Measurements from ENCODE around the gene KLHL17. TPM values are rescaled to one million over a fixed set of nuclear protein-coding genes. Genes with fewer than 3 reads are reported as not detected.

The KLHL17 gene
- polyA plus RNA-seq, 1 experiment = 14.7 TPM

DNA sequence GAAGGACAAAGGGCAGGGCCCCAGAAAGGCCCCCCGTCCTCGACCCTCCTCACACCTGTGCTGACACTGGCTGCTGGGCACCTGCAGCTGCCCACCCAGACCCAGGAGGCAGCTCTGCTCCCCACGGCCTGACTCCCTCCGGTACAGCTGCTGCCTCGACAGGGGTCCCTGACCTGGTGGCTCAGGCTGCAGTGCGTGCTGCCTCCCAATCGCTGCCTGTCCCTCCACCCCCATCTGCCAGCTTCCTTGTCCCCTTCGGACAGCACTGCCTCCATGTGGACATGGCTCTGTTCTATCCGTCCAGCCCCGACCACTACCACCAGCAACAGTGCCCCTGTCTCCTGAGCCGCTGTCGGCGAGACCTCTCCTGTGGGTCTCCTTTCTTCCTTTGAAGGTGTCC, 5.5 kb upstream of the KLHL17 start:
- POLR2A ChIA-PET = no interaction called here
- H3K27me3 ChIP-seq (ENCODE audit: control insufficient read depth, insufficient read depth, low read length) = no peaks in the 10 kb centered on the region; the same call in 1 of the 2 replicates
- no peak overlapping the region for H3K4me3 ChIP-seq (ENCODE audit: low read depth, low read length)
- CTCF ChIA-PET = no interaction called here
- peaks cover 52% of the 10 kb centered on the region for H3K36me3 ChIP-seq (ENCODE audit: control insufficient read depth, insufficient read depth, low read length)
- no peak for DNase-seq (ENCODE audit: low read depth)
- TF ChIP-seq, protein P1, sequence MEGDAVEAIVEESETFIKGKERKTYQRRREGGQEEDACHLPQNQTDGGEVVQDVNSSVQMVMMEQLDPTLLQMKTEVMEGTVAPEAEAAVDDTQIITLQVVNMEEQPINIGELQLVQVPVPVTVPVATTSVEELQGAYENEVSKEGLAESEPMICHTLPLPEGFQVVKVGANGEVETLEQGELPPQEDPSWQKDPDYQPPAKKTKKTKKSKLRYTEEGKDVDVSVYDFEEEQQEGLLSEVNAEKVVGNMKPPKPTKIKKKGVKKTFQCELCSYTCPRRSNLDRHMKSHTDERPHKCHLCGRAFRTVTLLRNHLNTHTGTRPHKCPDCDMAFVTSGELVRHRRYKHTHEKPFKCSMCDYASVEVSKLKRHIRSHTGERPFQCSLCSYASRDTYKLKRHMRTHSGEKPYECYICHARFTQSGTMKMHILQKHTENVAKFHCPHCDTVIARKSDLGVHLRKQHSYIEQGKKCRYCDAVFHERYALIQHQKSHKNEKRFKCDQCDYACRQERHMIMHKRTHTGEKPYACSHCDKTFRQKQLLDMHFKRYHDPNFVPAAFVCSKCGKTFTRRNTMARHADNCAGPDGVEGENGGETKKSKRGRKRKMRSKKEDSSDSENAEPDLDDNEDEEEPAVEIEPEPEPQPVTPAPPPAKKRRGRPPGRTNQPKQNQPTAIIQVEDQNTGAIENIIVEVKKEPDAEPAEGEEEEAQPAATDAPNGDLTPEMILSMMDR (IDR thresholded peaks at IDR 0.05; ENCODE audit: insufficient read depth, low read depth, low read length) = no peak

GRCh38 chr1:955474-955873, 4.9 kb upstream of the KLHL17 start:
- Histone ChIP-seq H3K36me3 (ENCODE audit: control insufficient read depth, insufficient read depth, low read length) (peaks cover 47% of the 10 kb centered on the region), H3K27me3 (ENCODE audit: control insufficient read depth, insufficient read depth, low read length) (no peaks in the 10 kb centered on the region; the same call in 1 of the 2 replicates), H3K4me3 (ENCODE audit: low read depth, low read length) (no peak overlapping the region)
- TF ChIP-seq, protein P1 (IDR thresholded peaks at IDR 0.05; ENCODE audit: insufficient read depth, low read depth, low read length) = no peak
- ChIA-PET CTCF (no interaction called here), POLR2A (no interaction called here)
- no peak for DNase-seq (ENCODE audit: low read depth)

DNA sequence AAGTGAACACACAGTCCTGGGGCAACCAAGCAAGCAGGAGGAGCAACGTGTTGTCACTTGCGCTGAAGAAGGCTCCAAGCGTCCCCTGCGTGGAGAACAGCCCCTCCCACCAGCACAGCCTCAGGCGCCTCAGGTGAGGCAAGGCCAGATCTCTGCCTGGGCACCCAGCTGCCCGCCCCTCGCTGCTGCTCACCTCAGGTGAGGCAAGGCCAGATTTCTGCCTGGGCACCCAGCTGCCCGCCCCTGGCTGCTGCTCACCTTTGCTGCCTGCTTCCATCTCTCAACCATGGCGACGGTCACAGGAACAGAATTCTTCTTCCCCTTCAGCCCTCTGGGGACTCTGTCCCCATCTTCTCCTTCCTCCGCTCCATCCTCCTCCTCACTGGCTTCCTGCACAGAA, 3.7 kb upstream of the KLHL17 start:
- Histone ChIP-seq H3K4me3 (ENCODE audit: low read depth, low read length) (no peak overlapping the region), H3K27me3 (ENCODE audit: control insufficient read depth, insufficient read depth, low read length) (no peaks in the 10 kb centered on the region; the same call in 1 of the 2 replicates), H3K36me3 (ENCODE audit: control insufficient read depth, insufficient read depth, low read length) (peaks cover 39% of the 10 kb centered on the region)
- no peak for DNase-seq (ENCODE audit: low read depth)
- POLR2A ChIA-PET = no interaction called here
- CTCF ChIA-PET = no interaction called here
- TF ChIP-seq, protein P1 (IDR thresholded peaks at IDR 0.05; ENCODE audit: insufficient read depth, low read depth, low read length) = no peak

DNA sequence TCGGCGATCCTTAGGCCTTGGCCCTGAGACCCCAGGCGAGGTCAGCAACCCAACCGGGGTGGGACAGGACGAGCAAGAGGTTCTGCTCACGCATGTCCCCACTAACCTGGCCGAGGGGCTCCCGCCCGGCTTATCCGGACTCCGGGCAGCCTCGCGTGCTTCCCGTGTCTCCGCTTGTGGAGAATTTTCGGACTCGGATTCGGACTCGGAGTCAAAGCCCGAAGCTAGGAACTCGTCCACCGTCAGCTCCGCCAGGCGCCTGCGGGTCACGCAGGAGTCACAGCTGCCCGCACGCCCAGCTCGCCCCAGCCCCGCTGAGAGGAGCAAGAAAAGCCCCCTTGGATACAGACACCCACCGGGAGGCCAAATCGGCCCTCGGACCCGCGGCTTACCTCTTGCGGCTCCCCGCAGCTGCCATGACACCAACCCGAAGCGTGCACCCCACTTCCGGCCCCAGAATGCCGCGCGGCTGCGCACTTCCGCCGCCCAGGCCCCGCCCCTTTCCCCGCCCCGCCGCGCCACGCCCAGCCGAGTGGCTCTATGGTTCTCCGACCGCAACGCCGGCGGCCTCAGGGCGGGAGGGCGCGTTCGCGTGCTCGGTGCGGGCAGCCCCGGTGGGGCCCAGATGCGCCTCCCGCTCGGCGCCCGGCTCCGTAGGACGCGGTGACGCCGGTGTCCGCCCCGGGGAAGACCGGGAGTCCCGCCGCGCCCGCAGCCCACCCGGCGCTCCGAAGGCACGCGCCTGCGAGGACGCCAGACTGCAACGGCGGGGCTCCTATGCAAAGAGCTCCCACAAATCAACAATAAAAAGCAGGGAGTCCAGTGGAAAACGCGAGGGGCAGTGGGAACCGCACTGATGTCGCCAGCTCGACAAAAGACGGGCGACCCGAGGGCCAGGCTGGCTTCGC, 1.3 kb upstream of the KLHL17 start, which contains the start of gene NOC2L:
Gene NOC2L (minus strand): TSS at position 434 of the 908 bp plus-strand sequence. CDS start 16 bp downstream, at position 418.
- TF ChIP-seq, protein P1 (IDR thresholded peaks at IDR 0.05; ENCODE audit: insufficient read depth, low read depth, low read length) = no peak
- peaks cover 32% of the 10 kb centered on the region for H3K36me3 ChIP-seq (ENCODE audit: control insufficient read depth, insufficient read depth, low read length)
- no peak for DNase-seq (ENCODE audit: low read depth)
- H3K27me3 ChIP-seq (ENCODE audit: control insufficient read depth, insufficient read depth, low read length) = no peaks in the 10 kb centered on the region; the same call in 1 of the 2 replicates
- ChIA-PET POLR2A (no interaction called here), CTCF (interaction anchor here (1.0 to 1.3 kb wide), 3 partner anchors 21 to 36 kb away, joined by 3 to 6 read pairs (median 3); no protein-coding TSS in a partner anchor)
- H3K4me3 ChIP-seq (ENCODE audit: low read depth, low read length) = peak within 1 kb of the TSS; percentile 89

DNA sequence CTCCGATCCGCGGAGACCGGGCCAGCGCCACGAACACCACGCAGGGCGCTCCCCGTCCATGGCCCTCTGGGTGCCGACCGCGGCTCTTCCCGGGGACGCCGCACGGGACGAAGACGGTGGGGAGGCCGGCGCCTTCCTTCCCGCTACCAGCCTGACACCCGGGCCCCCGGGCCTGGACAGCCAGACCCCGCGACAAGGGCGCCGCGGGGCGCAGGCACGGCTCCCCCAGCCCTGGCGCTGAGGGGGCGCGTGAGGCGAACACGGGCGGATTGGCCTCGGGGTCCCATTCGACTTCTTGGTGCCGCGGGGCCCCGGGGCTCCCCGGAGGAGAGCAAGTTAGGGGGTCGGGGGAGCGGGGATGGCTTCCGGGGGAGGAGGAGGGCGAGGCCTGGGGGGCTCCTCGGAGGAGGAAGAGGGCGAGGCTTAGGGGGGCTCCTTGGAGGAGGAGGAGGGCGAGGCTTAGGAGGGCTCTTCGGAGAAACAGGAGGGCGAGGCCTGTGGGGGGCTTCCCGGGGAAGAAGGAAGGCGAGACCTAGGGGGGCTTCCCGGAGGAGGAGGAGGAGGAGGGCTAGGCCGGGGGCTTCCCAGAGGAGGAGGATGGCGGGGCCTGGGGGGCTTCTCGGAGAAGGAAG, 537 bp upstream of the KLHL17 start:
- POLR2A ChIA-PET = no interaction called here
- no peak for DNase-seq (ENCODE audit: low read depth)
- no peaks in the 10 kb centered on the region; the same call in 1 of the 2 replicates for H3K27me3 ChIP-seq (ENCODE audit: control insufficient read depth, insufficient read depth, low read length)
- TF ChIP-seq, protein P1 (IDR thresholded peaks at IDR 0.05; ENCODE audit: insufficient read depth, low read depth, low read length) = no peak
- H3K36me3 ChIP-seq (ENCODE audit: control insufficient read depth, insufficient read depth, low read length) = peaks cover 27% of the 10 kb centered on the region
- CTCF ChIA-PET = interaction anchor here (1.0 to 1.3 kb wide), 3 partner anchors 21 to 37 kb away, joined by 3 to 6 read pairs (median 3); no protein-coding TSS in a partner anchor
- H3K4me3 ChIP-seq (ENCODE audit: low read depth, low read length) = peak overlapping the region; percentile 73
